HG02678 (cell line): ENCODE data around the gene MORN1.
A peak's percentile ranks its signal among the peaks of the same experiment; 100 is the strongest.

Experiments used
- ATAC-seq: cut with Tn5 transposase; IDR thresholded peaks from one replicate; pipeline ENCODE4 v1.9.1; 2021; ENCODE audit warnings: mild to moderate bottlenecking, moderate library complexity; ENCODE audit not compliant: unreplicated experiment

The MORN1 gene

DNA sequence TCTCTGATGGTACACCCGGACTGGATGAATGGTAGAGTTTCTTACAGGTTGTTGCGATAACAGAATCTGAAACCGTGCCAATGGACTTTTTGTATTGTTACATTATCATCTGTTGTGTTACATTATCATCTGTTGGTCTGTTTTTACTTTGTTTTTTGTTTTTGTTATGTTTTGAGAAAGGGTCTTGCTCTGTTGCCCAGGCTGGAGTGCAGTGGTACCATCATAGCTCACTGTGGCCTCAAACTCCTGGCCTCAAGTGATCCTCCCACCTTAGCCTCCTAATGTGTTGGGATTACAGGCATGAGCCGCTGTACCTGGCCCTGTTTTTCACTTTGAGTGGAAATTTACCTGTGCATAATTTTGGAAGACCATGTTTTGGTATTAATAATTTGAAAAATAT is 31.2 kb upstream of the MORN1 start:
- no peak for ATAC-seq

DNA sequence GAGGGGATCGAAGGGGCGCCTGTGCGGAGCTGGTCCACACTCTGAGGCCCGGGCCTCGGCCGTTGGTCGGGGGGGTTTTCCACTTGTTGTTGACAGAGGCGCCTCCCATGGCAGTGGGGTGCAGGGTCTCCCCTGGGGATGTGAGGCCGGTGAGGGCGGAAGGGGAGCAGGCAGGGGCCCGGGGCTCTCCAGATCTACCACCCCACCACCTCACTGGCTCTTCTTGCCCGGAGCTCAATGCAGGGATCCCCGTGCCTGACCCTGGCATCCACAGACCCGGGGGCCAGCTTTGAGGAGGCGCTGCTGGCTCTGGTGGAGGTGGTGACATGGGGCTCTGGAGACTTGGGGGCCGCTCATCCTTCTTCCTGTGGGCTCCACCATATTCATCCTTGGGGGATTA is 28.1 kb upstream of the MORN1 start:
- no peak for ATAC-seq

DNA sequence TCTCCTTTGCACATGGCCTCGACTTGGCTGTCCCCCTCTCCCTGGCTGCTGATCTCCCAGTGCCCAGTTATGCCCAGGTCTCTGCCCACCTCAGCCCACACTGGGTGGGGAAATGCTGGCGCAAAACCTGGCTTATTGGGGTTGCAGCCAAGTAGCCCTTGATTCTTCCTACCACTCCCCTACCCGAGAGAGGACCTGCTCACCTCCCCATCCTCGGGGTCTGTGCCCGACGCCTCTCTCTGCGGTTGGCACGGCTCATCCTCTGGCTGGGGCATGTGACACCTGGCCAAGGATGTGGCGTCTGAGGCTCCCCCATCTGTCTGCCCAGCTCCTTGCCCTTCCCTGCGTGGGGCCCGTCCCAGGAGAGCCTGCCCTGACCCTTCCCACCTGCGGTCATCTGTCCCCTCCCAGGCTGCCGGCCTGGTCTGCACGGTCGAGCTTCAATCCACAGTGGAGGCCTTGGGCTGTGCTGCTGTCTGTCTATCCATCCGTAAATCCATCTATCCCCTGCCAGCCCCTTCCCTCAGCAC is 27.5 kb upstream of the MORN1 start:
- no peak for ATAC-seq

DNA sequence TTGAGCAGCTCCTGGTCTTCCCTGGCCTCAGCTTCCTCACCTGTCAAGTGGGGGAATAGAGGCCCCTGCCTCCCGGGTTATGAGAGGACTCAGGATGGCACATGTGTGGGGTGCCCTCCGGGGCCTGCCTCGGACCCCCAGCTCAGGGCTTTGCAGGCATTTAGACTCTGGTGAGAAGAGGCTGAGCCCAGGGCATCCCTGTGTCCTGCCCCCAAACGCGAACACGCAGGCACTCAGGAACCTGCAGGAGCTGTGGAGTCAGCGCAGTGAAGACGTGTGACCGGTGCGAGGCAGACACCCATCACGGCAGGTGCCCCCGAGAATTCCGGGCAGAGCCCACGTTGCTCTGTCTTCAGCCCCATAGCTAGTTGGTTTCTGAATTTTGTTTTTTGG is 26.5 kb upstream of the MORN1 start:
- no peak for ATAC-seq

DNA sequence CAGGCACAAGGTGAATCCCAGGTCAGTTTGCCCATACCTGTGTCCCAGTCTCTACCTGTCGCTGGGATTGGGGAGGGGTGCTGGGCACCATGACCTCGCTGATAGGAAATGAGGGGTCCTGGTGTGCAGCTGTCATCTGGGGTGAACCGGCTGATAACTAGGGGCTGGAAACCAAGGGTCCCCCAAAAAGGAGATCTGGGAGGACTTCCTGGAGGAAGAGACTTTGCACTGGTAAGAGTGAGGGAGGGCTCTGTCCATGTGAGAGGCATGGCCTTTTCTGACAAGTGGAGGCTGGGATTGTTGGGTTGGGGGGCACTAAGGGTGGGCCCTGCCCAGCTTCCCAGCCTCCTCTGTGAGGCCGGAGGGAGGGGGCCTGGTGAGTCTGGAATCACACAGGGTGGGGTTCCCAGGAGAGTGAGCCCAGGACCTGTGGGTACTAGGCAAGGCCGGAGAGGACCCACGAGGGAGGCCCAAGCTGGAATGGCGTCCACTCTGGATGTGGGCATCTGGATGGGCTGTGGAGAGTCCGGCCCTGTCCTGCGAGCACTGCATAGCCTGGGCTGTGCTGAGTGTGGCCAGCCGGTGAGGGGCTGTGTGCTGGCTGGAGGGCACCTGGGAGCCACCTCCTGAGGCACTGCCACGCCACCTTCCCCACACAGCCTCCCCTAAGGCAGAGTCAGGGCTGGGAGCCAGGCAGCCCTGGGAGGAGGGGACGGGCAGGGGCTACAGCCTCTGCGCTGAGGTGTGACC is 25.9 kb upstream of the MORN1 start:
- no peak for ATAC-seq

DNA sequence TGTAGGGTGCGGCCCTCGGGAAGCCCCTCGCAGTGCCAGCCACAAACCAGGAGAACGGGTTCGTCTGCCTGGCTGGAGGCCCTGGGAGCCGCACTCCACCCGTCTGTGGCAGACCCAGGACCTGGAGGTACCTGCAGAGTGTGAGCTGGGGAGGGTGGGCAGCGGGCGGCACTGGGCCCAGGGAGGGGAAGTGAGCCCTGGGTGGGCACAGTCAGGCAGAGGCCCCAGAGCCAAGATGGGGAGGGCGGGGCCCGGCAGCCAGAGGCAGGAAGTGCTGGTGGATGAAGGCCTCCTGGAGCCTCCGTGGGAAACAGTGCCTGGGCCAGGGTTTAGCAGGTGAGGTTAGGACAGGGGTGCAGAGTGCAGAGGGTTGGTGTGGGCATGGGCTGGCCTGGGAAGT is 25.0 kb upstream of the MORN1 start:
- ATAC-seq, result no peak

DNA sequence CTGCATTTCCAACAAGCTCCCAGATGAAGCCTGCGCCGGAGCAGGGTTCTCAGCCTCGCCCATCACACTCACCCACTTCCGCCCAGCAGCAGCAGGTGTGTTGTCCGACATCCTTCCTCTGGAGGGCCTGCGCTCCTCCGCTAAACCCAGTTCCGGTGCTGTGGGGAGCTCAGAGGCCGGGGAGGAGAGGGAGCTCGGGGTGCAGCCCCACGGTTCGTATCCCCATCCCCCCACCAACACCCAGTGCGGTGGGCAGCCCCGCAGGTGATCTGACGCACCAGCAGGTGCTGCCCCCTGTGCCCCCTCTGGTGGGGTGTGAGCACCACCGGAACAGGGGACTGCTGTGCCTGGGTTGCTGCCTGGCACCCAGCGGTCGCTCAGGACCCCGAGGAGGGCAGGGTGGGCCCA is 24.5 kb upstream of the MORN1 start:
- no peak for ATAC-seq

DNA sequence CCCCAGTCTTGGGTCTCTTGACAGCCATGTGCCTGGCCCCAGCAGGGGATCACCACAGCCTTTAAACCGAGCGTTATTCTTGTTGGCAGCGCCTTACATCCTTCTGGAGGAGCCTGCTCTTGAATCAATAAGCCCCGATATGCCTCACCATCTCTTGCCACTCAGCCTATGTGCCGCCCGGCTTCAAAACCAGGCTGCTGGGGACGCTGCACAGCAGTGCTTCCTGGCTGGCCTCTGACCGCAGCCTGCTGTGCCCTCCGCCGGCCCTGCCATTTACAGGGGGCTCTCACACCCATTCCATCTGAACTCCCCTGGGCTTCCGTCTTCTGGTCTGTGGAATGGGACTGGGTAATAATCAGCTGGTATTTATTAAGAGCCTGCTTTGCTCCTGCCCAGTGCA is 24.0 kb upstream of the MORN1 start:
- ATAC-seq, result no peak

DNA sequence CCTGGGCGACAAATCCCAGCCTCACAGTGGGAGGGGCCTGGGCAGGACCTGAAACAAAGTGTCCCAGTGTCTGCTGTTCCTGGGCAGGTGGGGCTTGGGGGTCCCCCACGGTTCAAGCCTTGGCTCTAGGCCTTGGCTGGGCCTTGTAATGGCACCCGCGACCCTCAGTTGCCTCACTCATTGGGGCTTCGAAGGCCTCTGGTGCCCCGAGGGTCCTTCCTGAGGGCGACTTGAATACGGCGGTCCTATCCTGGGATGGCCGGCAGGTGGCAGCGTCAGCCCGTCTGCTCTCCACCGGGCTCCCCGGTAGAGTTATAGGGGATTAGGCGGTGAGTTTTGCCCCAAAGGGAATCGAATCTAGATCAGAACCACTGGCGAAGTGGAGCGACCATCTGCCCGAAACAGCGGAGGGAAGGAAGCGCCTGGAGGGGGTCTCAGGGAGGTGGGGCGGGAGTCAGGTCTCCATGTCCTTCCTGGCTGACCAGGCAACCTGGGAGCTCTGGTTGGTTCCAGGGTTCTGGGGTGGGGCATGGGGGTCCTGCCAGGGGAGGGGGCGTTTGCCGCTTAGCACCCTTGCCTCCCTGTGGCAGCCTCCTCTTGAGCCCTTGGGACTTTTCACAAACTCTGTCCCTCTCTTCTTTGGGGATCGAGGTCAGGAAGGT is 23.1 kb upstream of the MORN1 start:
- no peak for ATAC-seq

DNA sequence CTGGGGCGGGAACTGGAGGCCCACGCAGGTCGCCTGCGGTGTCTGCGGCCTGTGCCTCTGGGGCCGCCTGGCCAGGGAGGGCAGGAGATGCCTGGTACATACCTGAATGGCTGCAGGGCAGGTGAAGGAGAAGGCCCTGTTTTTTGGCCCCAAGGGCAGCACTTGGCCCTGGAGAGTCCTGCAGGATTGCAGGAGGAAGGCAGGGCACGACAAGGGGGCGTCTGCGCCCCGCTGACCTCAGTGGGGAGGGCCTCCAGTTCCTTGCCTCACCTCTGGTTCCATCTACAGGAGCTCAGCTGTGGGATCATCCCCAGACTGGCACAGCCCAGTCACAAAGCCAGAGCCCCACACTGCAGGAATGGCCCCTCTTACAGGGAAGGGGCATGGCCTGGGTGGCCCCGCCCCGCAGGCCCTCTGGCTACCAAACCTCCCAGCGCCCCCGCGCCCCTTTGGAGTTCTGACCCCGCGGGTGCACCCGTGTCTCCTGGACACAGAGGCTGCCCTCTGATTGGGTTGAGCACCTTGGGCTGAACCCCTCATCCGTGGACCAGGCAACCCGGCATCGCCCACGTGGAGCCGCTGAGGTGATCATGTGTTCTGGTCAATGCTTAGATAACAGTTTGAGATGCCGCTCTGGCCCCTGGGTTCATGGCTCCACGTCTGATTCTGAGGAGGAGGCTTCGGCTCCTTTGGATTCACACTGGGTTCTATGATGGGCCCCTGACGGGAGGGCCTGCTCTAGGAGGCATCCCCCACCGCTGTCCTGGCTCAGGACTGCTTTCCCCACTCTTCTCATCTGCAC is 22.3 kb upstream of the MORN1 start:
- no peak for ATAC-seq

DNA sequence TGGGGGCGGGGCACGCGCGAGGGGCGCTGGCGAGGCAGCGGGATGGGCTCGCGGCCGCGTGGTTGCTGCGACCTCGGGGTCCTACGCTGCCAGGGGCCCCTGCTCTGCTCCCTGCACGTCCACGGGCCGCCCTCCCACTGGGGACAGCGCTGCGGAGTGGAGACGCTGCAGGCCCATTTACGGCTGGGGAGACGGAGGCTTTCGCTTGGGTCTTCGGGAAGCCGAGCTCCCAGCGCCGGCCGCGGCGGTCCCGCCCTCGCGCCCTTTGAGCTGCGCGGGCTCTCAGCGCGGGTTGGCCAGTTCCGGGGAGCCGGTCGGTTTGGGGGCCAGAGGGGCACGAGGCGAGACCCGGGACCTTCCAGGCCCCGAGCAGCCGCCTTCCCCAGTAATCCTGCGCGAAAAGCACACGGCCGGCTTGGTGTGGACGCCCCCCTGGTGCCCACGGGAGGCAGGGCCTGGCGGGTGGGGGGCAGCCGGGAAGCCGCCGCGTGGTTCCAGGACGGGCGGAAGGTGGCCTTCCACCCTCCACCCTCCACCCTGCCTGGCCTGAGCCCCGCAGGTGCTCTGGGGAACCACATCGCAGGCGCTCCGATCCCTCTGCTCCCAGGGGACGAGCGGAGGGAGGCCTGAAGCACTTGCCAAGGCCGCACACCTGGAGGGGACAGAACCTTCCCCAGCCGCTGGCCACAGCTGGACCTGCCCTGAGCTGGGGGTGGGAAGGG is 21.6 kb upstream of the MORN1 start:
- peak; percentile 16 for ATAC-seq

DNA sequence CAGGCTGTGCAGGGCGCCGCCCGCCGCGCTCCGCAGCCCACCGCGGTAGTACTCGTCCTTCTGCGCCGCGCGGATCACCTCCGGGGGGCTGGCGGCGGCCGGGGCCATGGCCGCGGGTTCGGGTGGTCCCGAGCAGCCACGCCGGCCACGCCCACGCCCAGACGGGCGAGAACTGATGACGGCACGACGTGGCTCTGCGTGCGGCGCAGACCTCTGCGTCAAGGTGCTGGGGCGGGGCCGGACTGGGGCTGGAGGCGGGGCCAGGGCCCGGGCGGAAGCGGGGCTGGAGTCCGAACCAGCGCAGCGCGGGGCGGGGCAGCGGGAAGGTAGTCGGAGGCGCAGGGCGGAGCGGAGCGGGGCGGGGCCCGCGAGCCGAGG is 21.0 kb upstream of the MORN1 start, which contains the start of gene PEX10:
PEX10 (minus strand) TSS at position 170 of the 378 bp plus-strand sequence; CDS start at position 108, 62 bp downstream.
- peak; percentile 81 for ATAC-seq

DNA sequence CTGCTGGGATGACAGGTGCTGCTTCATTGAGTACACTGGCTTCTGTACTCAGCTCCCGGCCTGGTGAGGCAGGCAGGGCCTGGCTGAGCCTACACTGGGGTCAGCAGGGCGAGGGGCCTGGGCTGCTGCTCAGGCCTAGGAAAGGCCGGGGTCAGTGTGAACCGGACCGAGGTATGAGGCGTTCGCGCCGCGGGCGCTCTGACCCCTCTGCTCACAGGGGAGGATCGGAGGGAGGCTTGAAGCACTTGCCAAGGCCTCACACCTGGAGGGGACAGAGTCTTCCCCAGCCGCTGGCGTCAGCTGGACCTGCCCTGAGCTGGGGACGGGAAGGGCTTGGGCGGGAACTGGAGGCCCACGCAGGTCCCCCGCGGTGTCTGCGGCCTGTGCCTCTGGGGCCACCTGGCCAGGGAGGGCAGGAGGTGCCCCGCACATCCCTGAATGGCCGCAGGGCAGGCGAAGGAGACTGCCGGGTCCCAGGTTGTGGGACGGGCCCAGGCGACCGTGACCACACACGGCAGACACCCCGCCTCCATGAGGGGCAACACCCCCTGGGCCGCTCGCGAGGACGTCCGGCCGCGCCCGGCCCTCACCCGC is 20.5 kb upstream of the MORN1 start:
- ATAC-seq, result peak; percentile 31

DNA sequence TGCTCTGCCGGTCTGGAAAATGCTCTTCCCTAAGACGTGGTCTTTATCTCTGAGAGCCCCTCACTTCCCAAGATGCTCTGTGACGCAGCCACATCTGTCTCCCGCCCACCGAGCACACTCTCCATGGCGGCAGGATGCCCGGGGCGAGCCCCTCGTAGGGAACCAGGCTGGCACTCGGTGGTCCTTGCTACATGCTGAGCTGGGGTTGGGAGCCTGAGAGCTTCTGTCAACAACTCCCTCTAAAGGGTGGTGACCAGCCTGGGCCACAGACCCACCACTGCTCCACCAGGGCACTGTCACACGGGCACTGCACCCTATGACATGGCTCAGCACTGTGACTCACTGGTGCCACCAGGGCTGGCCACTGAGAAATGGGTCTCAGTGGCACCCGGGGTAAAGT is 18.4 kb upstream of the MORN1 start:
- ATAC-seq, result no peak

DNA sequence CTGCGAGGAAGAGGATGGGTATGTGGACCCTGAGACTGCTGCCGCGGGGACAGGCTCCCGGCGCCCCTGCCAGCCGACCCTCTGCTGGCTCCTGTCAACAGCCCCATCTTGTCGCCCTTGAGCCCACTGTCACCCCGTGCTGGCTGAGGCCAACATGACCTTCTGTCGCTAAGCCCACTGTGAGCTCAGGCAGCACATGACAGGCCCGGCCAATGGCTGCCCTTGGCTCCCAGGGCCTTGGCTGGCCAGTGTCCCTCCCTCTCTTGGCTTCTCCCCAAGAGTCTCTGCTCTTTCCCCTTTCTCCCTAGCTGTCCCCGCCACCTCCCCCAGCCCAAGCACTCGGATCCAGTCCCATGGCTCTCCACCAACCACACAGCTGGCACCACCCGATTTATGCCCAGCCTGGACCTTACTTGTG is 17.5 kb upstream of the MORN1 start:
- ATAC-seq, result no peak

DNA sequence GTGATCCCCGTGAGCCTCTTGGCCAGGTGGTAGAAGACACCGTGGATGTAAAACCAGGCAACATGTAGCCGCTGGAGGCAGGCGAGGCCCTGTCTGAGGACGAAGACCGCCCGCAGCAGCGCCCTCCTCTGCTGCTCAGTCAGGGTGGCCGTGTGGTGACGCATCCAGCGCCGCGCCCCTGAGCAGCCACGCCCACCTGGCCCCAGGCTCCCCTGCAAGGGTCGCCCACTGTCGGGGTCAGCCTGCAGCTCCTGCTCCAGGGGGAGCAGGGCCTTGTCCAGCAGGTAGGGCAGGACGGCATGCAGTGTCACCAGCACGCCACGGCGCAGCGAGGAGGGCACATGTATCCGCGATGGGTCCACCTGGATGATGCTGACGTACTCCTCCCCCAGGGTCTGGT is 17.1 kb upstream of the MORN1 start:
- ATAC-seq, result no peak

DNA sequence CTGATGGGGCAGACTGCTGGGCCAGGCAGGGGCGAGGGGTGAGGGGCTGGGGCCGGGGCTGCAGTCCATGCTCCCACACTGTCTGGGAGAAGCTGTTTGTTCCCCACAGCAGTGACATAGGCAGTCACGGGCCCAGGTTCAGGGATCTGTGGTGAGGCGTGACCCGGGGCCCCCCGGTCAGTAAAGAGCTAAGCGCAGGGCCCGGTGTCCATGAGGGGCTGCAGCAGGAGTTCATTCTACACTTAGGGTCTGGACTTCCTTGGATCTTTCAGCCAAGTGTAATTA is 16.6 kb upstream of the MORN1 start:
- ATAC-seq, result no peak

DNA sequence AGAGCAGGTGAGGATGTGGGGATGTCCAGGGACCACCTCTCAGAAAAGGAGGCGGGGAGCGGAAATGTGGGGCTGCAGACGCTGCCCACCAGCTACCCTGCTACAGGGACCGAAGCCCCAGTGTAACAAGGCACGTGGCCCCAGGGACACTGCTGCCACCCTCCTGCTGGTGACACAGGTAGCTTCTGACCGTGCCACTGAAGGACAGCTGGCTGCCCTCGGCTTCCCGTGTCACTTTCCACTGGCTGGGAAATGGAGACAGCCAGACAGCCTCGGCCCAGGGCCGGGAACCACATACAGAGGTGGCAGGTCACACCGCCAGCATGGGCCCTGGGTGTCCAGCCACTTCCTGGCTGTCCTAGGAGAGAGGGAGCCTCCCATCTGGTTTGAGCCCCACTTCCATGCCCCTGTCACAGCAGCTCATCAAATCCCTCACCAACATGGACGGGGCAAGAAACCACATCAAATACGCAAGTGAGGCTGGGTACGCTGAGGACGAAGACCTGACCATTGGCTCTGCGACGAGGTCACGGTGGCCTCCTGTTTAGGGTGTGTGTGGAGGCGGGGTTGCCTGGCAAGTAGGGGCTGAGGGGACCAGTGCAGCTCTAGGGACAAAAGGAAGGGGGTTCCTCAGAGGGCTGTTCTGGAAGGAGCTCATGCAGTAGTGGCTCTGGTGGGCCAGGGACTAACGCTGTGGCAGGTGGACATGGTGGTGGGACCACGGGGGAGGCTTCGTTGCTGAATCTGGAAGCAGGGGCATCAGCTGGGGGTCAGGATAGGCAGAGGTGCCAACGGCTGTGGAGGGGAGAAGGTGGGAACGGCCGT is 16.0 kb upstream of the MORN1 start:
- no peak for ATAC-seq

DNA sequence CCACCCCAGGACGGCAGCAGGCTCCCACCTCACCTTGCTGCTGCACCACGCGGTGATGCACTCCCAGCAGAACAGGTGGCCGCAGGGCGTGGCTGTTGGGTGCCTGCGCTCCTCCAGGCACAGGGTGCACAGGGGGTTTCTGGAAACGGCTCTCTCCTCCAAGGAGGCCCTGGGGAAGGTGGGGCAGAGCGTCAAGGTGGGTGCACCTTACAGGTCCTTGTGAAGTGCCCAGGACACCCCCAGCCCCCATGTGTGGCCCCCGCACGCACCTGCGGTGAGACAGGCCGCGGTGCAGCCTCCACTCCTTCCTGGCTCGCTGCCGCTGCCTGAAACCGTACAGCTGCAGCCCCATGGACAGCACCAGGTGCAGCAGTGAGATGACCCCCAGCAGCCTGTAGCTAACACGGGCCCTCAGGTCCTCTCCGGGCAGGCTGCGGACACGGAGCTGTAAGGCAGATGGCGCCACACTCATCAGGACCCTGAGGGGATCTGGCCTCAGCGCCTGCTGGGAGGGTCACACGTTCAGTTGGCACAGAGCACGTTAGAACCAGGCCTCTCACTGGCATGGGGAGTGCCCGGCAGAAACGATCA is 15.2 kb upstream of the MORN1 start:
- no peak for ATAC-seq
